Ramos (cell line): ENCODE results near the gene LRRC8B.
"Not testable (repeated sequence)": the region's sequence is repeated elsewhere in the genome, so short reads cannot be mapped to it uniquely, and the experiment has no call there.

Experiments used
- in situ Hi-C: fragments of 300-500 bp; cut with MboI; formaldehyde crosslinking; loops from one replicate; pipeline ENCODE4 v1.14.3; 2022; ENCODE audit warnings: low sequenced_read_pairs; ENCODE audit not compliant: unreplicated experiment

Gene LRRC8B

DNA sequence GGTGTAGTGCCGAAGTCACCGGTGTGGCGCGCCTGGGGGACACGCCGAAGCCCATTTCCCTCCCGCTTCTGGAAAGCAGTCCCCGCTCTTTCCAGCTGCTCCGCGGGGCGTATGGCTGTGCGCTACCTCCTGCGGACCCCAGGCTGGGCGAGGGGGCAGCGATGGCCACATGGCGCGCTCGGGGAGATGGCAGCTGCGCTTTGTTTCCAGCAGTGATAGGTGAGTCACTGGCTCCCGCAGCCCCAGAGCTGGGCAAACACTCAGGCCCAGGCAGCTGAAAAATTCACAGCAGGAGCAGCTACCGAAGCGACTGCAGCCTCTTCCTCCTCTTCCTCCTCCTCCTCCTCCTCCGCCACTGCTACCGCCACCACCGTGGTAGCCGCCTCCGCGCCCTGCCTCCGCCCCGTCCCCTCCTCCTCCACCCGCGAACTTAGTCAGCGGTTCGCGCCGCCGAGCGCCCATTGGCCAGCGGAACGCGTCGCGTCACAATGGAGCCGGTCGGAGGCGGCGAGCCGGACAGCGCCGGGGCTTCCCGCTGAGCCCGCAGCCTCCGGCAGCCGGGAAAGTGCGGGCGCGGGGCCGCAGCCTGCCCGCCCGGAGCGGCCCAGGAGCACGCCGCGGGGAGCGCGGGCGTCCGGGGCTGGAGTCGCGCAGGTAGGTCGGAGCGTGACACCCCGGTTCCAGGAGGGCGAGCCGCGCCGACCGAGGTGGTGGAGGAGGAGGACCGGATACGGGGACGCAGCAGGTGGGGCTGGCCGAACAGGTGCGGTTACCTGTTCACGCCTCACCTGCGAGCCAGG is at the start of gene LRRC8B:
LRRC8B (plus strand) TSS at position 461 of the 800 bp plus-strand sequence. CDS start 57,822 bp downstream, outside the sequence.
- in situ Hi-C loops, result no loop called here

DNA sequence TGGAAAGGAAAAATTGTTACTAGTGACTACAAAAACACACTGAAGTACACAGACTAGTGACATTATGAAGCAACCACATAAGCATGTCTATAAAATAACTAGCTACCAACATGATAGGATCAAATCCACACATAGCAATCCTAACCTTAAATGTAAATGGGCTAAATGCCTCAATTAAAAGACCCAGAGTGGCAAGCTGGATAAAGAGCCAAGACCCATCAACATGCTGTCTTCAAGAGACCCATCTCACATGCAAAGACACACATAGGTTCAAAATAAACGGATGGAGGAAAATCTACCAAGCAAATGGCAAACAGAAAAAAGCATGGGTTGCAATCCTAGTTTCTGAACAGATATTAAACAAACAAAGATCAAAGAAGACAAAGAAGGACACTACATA is 49.4 kb upstream of the LRRC8B start:
- in situ Hi-C loops, result loop anchor here (5.0 to 25.0 kb wide), 2 partner anchors 127 to 512 kb away; partner anchors contain the start of gene ZNF326

GRCh38 chr1:89476072-89476471 is 48.6 kb upstream of the LRRC8B start:
- in situ Hi-C loops, result loop anchor here (5.0 to 25.0 kb wide), 2 partner anchors 126 to 511 kb away; partner anchors contain the start of gene ZNF326

- in situ Hi-C loops, result loop anchor here (10.0 to 25.0 kb wide), 2 partner anchors 292 to 504 kb away; partner anchors contain the start of gene ZNF326
Observed at GRCh38 chr1:89483010-89483756, 41.4 kb upstream of the LRRC8B start.

- in situ Hi-C loops, result loop anchor here (10.0 to 25.0 kb wide), 2 partner anchors 291 to 504 kb away; partner anchors contain the start of gene ZNF326
Observed at GRCh38 chr1:89483757-89484077, 40.9 kb upstream of the LRRC8B start.

- in situ Hi-C loops, result loop anchor here (10.0 to 25.0 kb wide), 2 partner anchors 290 to 503 kb away; partner anchors contain the start of gene ZNF326
Observed at GRCh38 chr1:89484092-89485038, 40.3 kb upstream of the LRRC8B start.

- in situ Hi-C loops, result loop anchor here (10.0 to 25.0 kb wide), 2 partner anchors 287 to 499 kb away; partner anchors contain the start of gene ZNF326
Observed at GRCh38 chr1:89487972-89488371, 36.7 kb upstream of the LRRC8B start.

DNA sequence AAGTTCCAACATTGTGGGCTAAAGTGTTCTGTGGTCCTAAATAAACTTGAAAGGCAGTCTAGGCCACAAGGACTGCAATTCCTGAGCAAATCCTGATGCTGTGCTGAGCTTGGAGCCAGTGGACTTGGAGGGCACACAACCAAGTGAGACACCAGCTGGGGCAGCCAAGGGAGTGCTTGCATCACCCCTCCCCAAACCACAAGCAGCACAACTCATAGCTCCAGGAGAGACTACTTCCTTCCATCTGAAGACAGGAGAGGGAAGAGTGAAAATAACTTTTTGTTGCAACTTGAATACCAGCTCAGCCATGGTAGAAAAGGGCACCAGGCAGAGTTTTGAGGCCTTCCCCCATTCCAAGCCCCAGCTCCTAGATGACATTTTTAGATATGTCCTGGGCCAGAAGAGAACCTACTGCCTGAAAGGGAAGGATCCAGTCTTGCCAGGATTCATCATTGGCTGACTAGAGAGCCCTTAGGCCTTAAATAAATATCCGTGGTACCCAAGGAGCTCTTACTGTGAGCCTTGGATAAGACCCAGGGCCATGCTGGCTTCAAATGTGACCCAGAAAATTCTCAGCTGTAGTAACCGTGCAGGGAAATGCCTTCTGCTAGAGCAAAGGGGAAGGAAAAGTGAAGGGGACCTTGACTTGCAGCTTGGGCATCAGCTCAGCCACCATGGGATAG is 35.4 kb upstream of the LRRC8B start:
- in situ Hi-C loops, result loop anchor here (10.0 to 25.0 kb wide), 2 partner anchors 286 to 498 kb away; partner anchors contain the start of gene ZNF326

GRCh38 chr1:89490389-89490788 is 34.2 kb upstream of the LRRC8B start:
- in situ Hi-C loops, result loop anchor here (25.0 kb wide), 1 partner anchor 497 kb away; the partner anchor contains the start of gene ZNF326

DNA sequence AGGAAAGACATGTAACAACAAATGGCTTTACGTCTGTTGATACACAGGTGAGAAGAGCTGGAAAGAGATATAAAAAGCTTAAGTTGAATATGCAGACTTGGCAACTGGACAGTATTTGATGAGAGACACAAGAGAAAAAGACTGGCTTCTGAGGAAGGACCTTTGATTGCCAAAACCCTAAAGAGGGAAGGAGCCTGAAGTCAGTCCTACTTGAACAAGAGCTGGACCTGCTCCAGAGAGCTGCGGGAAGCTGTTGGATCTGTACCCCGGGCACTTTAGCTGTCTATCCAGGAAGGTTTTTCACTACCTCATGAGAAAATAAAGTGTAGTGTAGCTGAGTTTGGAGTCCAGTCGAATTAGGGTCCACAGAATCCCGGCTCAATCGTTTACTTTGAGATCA is 25.3 kb upstream of the LRRC8B start:
- in situ Hi-C loops, result loop anchor here (25.0 kb wide), 1 partner anchor 488 kb away; the partner anchor contains the start of gene ZNF326

DNA sequence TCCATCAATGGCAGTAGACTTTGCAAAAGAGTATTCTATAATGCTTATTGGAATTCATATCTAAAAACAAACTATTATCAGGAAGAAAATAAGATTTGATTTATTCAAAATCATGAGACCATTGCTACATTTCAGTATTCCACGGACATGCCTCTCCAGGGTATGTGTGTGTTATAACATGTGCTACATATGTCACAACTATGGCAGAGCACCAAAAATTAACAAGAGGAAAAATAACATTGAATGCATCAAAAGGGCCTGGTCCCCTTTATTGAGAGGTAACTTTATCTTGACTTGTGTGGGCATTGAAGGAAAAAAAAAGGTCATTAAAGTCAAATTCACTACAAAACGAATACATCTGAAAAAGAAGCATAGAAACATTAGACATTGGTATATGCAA is 22.6 kb upstream of the LRRC8B start:
- in situ Hi-C loops, result no loop called here

DNA sequence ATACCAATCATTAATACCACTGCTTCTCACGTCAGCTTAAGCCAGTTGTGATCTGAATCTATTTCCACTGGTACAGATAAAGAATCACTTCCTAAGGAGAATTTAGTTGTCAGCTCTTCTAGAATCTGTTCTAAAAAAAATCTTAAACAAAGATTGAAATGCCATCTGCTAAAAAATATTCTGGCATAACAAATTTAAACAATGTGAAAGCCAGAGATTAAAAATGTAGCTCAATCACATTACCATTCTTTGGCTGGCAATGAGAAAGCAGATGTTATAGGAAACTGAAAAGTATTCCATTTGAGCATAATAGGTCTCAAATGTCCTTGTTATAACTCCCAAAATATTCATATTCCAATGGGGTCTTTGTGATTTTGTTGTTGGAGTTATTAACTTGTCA is 21.7 kb upstream of the LRRC8B start:
- in situ Hi-C loops, result no loop called here

GRCh38 chr1:89503690-89504089 is 20.9 kb upstream of the LRRC8B start:
- in situ Hi-C loops, result no loop called here

DNA sequence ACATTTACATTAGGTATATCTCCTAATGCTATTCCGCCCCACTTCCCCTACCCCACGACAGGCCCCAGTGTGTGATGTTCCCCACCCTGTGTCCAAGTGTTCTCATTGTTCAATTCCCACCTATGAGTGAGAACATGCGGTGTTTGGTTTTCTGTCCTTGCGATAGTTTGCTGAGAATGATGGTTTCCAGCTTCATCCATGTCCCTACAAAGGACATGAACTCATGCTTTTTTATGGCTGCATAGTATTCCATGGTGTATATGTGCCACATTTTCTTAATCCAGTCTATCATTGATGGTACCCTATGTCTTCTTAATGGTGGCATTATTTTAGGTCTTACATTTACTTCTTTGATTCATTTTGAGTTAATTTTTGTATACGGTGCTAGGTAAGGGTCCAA is 14.6 kb upstream of the LRRC8B start:
- in situ Hi-C loops, result not testable (repeated sequence)

DNA sequence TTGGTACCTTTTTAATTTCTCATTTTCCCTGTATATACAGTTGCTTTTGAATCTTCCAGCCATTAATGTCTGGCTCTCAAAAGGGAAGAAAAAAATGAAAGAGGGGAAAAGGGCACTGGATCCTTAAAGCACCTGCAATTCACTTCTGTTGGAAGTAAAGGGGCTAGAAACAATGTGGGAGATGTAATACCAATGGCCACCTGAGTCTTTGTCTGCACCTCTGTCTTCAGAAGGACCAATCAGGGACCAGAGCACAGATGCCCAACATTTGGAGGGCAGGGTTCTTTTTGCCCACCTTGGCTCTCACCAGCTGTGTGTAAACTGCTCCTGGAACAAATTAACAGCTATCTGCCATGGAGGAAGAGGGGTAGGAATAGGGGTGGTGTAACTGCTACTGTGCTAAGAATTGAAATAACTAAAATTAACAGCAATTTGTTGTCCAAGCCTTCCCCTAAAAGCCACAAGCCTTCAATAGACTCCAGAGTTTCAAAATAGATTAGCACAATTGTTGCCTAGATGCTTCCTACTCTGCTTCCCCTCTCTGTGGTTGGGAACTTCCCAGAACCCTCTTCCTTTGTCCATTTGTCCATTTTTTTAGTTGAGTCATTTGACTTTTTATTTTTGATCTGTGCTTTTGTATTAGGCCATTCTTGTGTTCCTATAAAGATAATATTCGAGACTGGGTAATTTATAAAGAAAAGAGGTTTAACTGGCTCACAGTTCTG is 11.5 kb upstream of the LRRC8B start:
- in situ Hi-C loops, result no loop called here

- in situ Hi-C loops, result no loop called here
Observed at GRCh38 chr1:89516055-89516454, 8.6 kb upstream of the LRRC8B start.

DNA sequence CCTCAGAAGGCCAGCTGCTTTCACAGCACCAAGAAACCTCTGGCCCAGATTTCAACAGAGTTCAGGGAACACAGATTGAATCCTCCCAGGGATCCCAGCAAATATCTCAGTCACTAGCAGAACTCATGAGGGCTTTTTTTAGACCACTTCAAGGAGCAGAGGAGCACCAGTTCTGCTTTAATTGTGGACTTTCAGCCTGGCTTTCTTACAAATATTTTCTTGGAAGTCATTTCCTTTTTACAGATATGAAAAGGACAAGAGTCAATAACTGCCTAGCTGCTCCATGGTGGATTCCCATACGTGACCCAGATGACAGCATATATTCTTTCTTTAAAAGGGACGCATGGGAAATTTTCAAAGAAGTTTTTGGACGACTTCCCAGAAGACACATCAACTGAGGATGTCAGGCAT is 6.4 kb upstream of the LRRC8B start:
- in situ Hi-C loops, result no loop called here

- in situ Hi-C loops, result no loop called here
Observed at GRCh38 chr1:89519779-89520358, 4.8 kb upstream of the LRRC8B start.
